A673 (cell line): Measurements from ENCODE around the gene TLCD3B. TPM values are rescaled to one million over a fixed set of nuclear protein-coding genes. Genes with fewer than 3 reads are reported as not detected.

Source experiments
- BruUV-seq: library from RNA; stranded (reverse); fragments of 400-500 nt; replicated peaks from 2 replicates; lab custom pipeline; 2021; lab: Mats Ljungman, UMichigan
- CTCF ChIA-PET: fragments of 300-600 bp; sonication (Branson Sonifier 250); formaldehyde crosslinking; loops from one replicate; lab custom pipeline; 2022; ENCODE audit warnings: antibody characterized with exemption; lab: Charles Lee
- POLR2A ChIA-PET: fragments of 300-600 bp; sonication (Branson Sonifier 250); formaldehyde crosslinking; loops from one replicate; lab custom pipeline; 2022; ENCODE audit warnings: antibody characterized with exemption; ENCODE audit not compliant: low non-redundant PET; lab: Charles Lee
- DNase-seq: peaks from one replicate; pipeline ENCODE4 v3.0.0-alpha.2; 2015; ENCODE audit warnings: low spot score
- H3K27ac ChIP-seq: fragments of 200-600 bp; sonication (generic); 2 replicates; pipeline ENCODE4 v1.5.1; 2016; ENCODE audit warnings: mixed run types, low read depth, mild to moderate bottlenecking, mixed read lengths, antibody characterized with exemption, low read length; ENCODE audit not compliant: poor library complexity, severe bottlenecking
- H3K27me3 ChIP-seq: fragments of 200-600 bp; sonication (generic); replicated peaks from 2 replicates; pipeline ENCODE4 v1.6.1; 2017; ENCODE audit warnings: mixed run types, low read depth, mild to moderate bottlenecking, mixed read lengths, antibody characterized with exemption, low read length; ENCODE audit not compliant: insufficient read depth, poor library complexity
- H3K36me3 ChIP-seq: fragments of 200-600 bp; sonication (generic); 2 replicates; pipeline ENCODE4 v1.6.1; 2016; ENCODE audit warnings: mixed run types, mild to moderate bottlenecking, mixed read lengths, antibody characterized with exemption, low read length; ENCODE audit not compliant: insufficient read depth, poor library complexity, severe bottlenecking
- H3K4me1 ChIP-seq: fragments of 200-600 bp; sonication (generic); 2 replicates; pipeline ENCODE4 v1.6.1; 2017; ENCODE audit warnings: mixed run types, mild to moderate bottlenecking, mixed read lengths, antibody characterized with exemption, low read length; ENCODE audit not compliant: insufficient read depth, poor library complexity, severe bottlenecking
- H3K4me3 ChIP-seq: fragments of 200-600 bp; sonication (generic); 2 replicates; pipeline ENCODE4 v1.5.1; 2016; ENCODE audit warnings: low read depth, mixed run types, mild to moderate bottlenecking, mixed read lengths, low read length; ENCODE audit not compliant: poor library complexity, severe bottlenecking
- H3K9me3 ChIP-seq: fragments of 200-600 bp; sonication (generic); 2 replicates; pipeline ENCODE4 v1.6.1; 2016; ENCODE audit warnings: mixed run types, low read depth, mild to moderate bottlenecking, mixed read lengths, antibody characterized with exemption, low read length; ENCODE audit not compliant: poor library complexity, severe bottlenecking
- EZH2 ChIP-seq: fragments of 200-600 bp; sonication (generic); IDR thresholded peaks from 2 replicates; pipeline ENCODE4 v1.6.1; 2017; ENCODE audit warnings: borderline replicate concordance, low read depth, mild to moderate bottlenecking, mixed read lengths, antibody characterized with exemption, low read length; ENCODE audit not compliant: poor library complexity, severe bottlenecking
- intact Hi-C: fragments of 100-400 bp; cut with micrococcal nuclease; formaldehyde crosslinking; loops from one replicate; pipeline ENCODE4 v1.10.0; 2022; ENCODE audit not compliant: unreplicated experiment
- total RNA-seq: library from RNA; stranded (reverse); gene quantifications from 2 replicates; pipeline ENCODE4 v1.2.3, GENCODE V29; 2021
- TF ChIP-seq, protein P1 (sequence below): fragments of 300-800, 200-600 bp; sonication (generic); conservative IDR thresholded peaks from 2 replicates; pipeline ENCODE4 v1.5.1; 2017; ENCODE audit warnings: low read depth, mild to moderate bottlenecking, antibody characterized with exemption, low read length, moderate library complexity, mixed read lengths

TLCD3B gene
- total RNA-seq, 1 experiment from 2014 or later: 1.9 TPM

GRCh38 chr16:29987371-29988085, 43.5 kb downstream of the TLCD3B start:
- no peaks in the 10 kb centered on the region for H3K27me3 ChIP-seq
- CTCF ChIA-PET: no interaction called here
- H3K4me3 ChIP-seq: no peak overlapping the region
- no peaks in the 10 kb centered on the region for H3K4me1 ChIP-seq
- DNase-seq: no peak
- peaks cover 80% of the 10 kb centered on the region for H3K36me3 ChIP-seq
- H3K9me3 ChIP-seq: no peaks in the 10 kb centered on the region
- no peak overlapping the region for H3K27ac ChIP-seq
- intact Hi-C loops: no loop called here
- TF ChIP-seq, protein P1, sequence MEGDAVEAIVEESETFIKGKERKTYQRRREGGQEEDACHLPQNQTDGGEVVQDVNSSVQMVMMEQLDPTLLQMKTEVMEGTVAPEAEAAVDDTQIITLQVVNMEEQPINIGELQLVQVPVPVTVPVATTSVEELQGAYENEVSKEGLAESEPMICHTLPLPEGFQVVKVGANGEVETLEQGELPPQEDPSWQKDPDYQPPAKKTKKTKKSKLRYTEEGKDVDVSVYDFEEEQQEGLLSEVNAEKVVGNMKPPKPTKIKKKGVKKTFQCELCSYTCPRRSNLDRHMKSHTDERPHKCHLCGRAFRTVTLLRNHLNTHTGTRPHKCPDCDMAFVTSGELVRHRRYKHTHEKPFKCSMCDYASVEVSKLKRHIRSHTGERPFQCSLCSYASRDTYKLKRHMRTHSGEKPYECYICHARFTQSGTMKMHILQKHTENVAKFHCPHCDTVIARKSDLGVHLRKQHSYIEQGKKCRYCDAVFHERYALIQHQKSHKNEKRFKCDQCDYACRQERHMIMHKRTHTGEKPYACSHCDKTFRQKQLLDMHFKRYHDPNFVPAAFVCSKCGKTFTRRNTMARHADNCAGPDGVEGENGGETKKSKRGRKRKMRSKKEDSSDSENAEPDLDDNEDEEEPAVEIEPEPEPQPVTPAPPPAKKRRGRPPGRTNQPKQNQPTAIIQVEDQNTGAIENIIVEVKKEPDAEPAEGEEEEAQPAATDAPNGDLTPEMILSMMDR: no peak
- no peak for TF ChIP-seq EZH2
- BruUV-seq: no TSS peak
- POLR2A ChIA-PET: interaction anchor here (0.5 kb wide), 1 partner anchor 1157 kb away, joined by 16 read pairs; no protein-coding TSS in a partner anchor

- POLR2A ChIA-PET: interaction anchor here (0.5 kb wide), 1 partner anchor 1158 kb away, joined by 16 read pairs; no protein-coding TSS in a partner anchor
- no peak for DNase-seq
- BruUV-seq: no TSS peak
- intact Hi-C loops: no loop called here
- Histone ChIP-seq H3K27ac (no peak overlapping the region), H3K4me3 (no peak overlapping the region), H3K36me3 (peaks cover 83% of the 10 kb centered on the region), H3K9me3 (no peaks in the 10 kb centered on the region), H3K27me3 (no peaks in the 10 kb centered on the region), H3K4me1 (no peaks in the 10 kb centered on the region)
- TF ChIP-seq, protein P1: no peak
- TF ChIP-seq EZH2: no peak
- CTCF ChIA-PET: interaction anchor here (0.6 kb wide), 1 partner anchor 1039 kb away, joined by 5 read pairs; no protein-coding TSS in a partner anchor
Measured at GRCh38 chr16:29986931-29987330, 44.1 kb downstream of the TLCD3B start.

DNA sequence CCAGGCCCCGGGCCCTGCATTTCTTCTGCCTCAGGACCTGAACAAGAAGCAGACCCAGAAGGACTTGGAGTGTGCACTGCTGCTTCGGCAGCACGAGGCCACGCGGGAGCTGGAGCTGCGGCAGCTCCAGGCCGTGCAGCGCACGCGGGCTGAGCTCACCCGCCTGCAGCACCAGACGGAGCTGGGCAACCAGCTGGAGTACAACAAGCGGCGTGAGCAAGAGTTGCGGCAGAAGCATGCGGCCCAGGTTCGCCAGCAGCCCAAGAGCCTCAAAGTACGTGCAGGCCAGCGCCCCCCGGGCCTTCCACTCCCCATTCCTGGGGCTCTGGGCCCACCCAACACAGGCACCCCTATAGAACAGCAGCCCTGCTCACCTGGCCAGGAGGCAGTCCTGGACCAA, 44.8 kb downstream of the TLCD3B start:
- H3K4me3 ChIP-seq: no peak overlapping the region
- no peak for TF ChIP-seq EZH2
- TF ChIP-seq, protein P1: no peak
- POLR2A ChIA-PET: no interaction called here
- intact Hi-C loops: no loop called here
- DNase-seq: no peak
- no peaks in the 10 kb centered on the region for H3K4me1 ChIP-seq
- H3K27me3 ChIP-seq: no peaks in the 10 kb centered on the region
- H3K36me3 ChIP-seq: peaks cover 90% of the 10 kb centered on the region
- H3K9me3 ChIP-seq: no peaks in the 10 kb centered on the region
- CTCF ChIA-PET: interaction anchor here (0.6 kb wide), 1 partner anchor 1038 kb away, joined by 5 read pairs; no protein-coding TSS in a partner anchor
- H3K27ac ChIP-seq: no peak overlapping the region
- no TSS peak for BruUV-seq
